Measurements from ENCODE around the gene ZNF226. TPM values are rescaled to one million over a fixed set of nuclear protein-coding genes. Genes with fewer than 3 reads are reported as not detected.

ZNF226 gene
- total and polyA plus RNA-seq, 9 of the 15 experiments (the other 6 are each of a cell fraction or from before 2014, with no cell fraction given): 6.2 to 19.4 (median 9.3) TPM

- H3K79me2 ChIP-seq (ENCODE audit: control insufficient read depth, insufficient read depth, low read length): peaks cover 5% of the 10 kb centered on the region; the same call in 2 of the 3 replicates
- peak within 1 kb of the TSS; percentile 86 for H3K4me2 ChIP-seq (ENCODE audit: insufficient read depth, low read length)
- H2AFZ ChIP-seq (ENCODE audit: low read depth, low read length): peak within 1 kb of the TSS; percentile 98
- POLR2A ChIA-PET: interaction anchor here (0.6 to 1.7 kb wide), 6 partner anchors 45 to 101 kb away, joined by 3 to 5 read pairs (median 3); partner anchors contain the start of genes ZNF226, ZNF233 and ZNF235
- H3K9me1 ChIP-seq (ENCODE audit: control insufficient read depth, insufficient read depth, low read length): no peaks in the 10 kb centered on the region
- H3K27me3 ChIP-seq (ENCODE audit: control insufficient read depth in 2 of 2, insufficient read depth in 2 of 2, low read length in 2 of 2): no peaks in the 10 kb centered on the region
- H3K9ac ChIP-seq (ENCODE audit: insufficient read depth in 1 of 2, low read depth in 2 of 2, low read length in 2 of 2): peak within 1 kb of the TSS; percentile 78 to 93
- H3K27ac ChIP-seq (ENCODE audit: extremely low read depth, low read depth, low read length): peak within 1 kb of the TSS; percentile 74
- FAIRE-seq: peak; percentile 94
- BruUV-seq (replicated peaks): no TSS peak
- ATAC-seq: peak; percentile 99
- no peaks in the 10 kb centered on the region for H4K20me1 ChIP-seq (replicated peaks; ENCODE audit: control insufficient read depth, insufficient read depth, low read length)
- intact Hi-C loops (cut with micrococcal nuclease): loop anchor here (10.0 kb wide), 1 partner anchor 92 kb away; the partner anchor contains the start of gene ZNF235
- 1% methylated on average over 35 of the region's 37 CpGs for WGBS (ENCODE audit: insufficient coverage, low coverage, missing lambda C conversion rate)
- peak within 1 kb of the TSS; percentile 73 for H3K4me3 ChIP-seq
- CTCF ChIA-PET (ENCODE audit: low intra/inter-chr PET ratio): no interaction called here
- peak; percentile 75 to 86 (median 80) for DNase-seq (ENCODE audit: extremely low read depth in 1 of 4, low spot score in 3 of 4)
- H3K4me1 ChIP-seq (replicated peaks in 1 of 2; ENCODE audit: control insufficient read depth in 2 of 2, insufficient read depth in 2 of 2, low read length in 2 of 2): no peaks in the 10 kb centered on the region
- in situ Hi-C loops (cut with MboI): no loop called here
- peaks cover 3% of the 10 kb centered on the region; the same call in 2 of the 3 replicates for H3K36me3 ChIP-seq (ENCODE audit: control insufficient read depth, insufficient read depth, low read length)
- H3K9me3 ChIP-seq (replicated peaks; ENCODE audit: control insufficient read depth, insufficient read depth, low read depth, low read length): no peaks in the 10 kb centered on the region
- TF ChIP-seq ETV6 (IDR thresholded peaks at IDR 0.05; ENCODE audit: borderline replicate concordance in 1 of 2, low read depth in 2 of 2, low read length in 1 of 2): 0 out of 4 replicates have a peak, but pooled peaks of 1 of the 2 experiments have one; percentile 32
- no peak for TF ChIP-seq ETV6 (CRISPR knock-in tag; IDR thresholded peaks at IDR 0.05; ENCODE audit: borderline replicate concordance)
- TF ChIP-seq CBX1 (IDR thresholded peaks at IDR 0.05; ENCODE audit: low read depth): no peak
- TF ChIP-seq NCOA1 (IDR thresholded peaks at IDR 0.05; ENCODE audit: low read depth): 0 out of 2 replicates have a peak, but pooled peaks have one; percentile 14
- TF ChIP-seq E2F3 (CRISPR knock-in tag; IDR thresholded peaks at IDR 0.05): peak; percentile 31; the same call in 1 of the 2 replicates
- 0 out of 2 replicates have a peak, but pooled peaks have one; percentile 38 for TF ChIP-seq ELF2 (CRISPR knock-in tag; IDR thresholded peaks at IDR 0.05)
- TF ChIP-seq, protein P1, sequence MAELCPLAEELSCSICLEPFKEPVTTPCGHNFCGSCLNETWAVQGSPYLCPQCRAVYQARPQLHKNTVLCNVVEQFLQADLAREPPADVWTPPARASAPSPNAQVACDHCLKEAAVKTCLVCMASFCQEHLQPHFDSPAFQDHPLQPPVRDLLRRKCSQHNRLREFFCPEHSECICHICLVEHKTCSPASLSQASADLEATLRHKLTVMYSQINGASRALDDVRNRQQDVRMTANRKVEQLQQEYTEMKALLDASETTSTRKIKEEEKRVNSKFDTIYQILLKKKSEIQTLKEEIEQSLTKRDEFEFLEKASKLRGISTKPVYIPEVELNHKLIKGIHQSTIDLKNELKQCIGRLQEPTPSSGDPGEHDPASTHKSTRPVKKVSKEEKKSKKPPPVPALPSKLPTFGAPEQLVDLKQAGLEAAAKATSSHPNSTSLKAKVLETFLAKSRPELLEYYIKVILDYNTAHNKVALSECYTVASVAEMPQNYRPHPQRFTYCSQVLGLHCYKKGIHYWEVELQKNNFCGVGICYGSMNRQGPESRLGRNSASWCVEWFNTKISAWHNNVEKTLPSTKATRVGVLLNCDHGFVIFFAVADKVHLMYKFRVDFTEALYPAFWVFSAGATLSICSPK (IDR thresholded peaks at IDR 0.05; ENCODE audit: borderline replicate concordance): no peak
- no peak for TF ChIP-seq ZNF165 (CRISPR knock-in tag; IDR thresholded peaks at IDR 0.05; ENCODE audit: borderline replicate concordance)
- TF ChIP-seq JUN (IDR thresholded peaks at IDR 0.05; ENCODE audit: borderline replicate concordance, low read depth, low read length): peak; percentile 41; the same call in 1 of the 2 replicates
- TF ChIP-seq JUN (CRISPR knock-in tag; IDR thresholded peaks at IDR 0.05; ENCODE audit: borderline replicate concordance): no peak
- TF ChIP-seq SMARCC2 (IDR thresholded peaks at IDR 0.05; ENCODE audit: low read depth): no peak
- TF ChIP-seq L3MBTL2 (IDR thresholded peaks at IDR 0.05): peak; percentile 27; the same call in 1 of the 2 replicates
- peak; percentile 88; the same call in 1 of the 2 replicates for TF ChIP-seq PHF8 (IDR thresholded peaks at IDR 0.05; ENCODE audit: borderline replicate concordance, low read length)
- TF ChIP-seq FOSL1 (tag; conservative IDR thresholded peaks at IDR 0.05): peak; percentile 91
- TF ChIP-seq MITF (IDR thresholded peaks at IDR 0.05): no peak
- TF ChIP-seq ZBTB7A (IDR thresholded peaks at IDR 0.05; ENCODE audit: borderline replicate concordance, control insufficient read depth, low read depth, low read length): peak; percentile 97
- no peak for TF ChIP-seq SIN3B (IDR thresholded peaks at IDR 0.05; ENCODE audit: low read depth)
- 0 out of 2 replicates have a peak, but pooled peaks have one; percentile 48 for TF ChIP-seq CREM (IDR thresholded peaks at IDR 0.05; ENCODE audit: low read depth)
Measured at GRCh38 chr19:44212250-44212865, 47.5 kb downstream of the ZNF226 start, which contains the start of gene ZNF227. TSS of gene ZNF227 (plus strand) at chr19:44212532. CDS start at chr19:44217793, 5,261 bp downstream.
